Astrocyte of the cerebellum (primary cell): ENCODE results near the gene FTCD.

Experiments
- DNase-seq: peaks from one replicate; pipeline ENCODE4 v3.0.0-alpha.2; 2011; ENCODE audit warnings: low read depth
- H3K4me3 ChIP-seq: 2 replicates; pipeline ENCODE4 v1.5.1; 2011; ENCODE audit warnings: mild to moderate bottlenecking, low read depth, low read length, moderate library complexity
- CTCF ChIP-seq: IDR thresholded peaks from 2 replicates; pipeline ENCODE4 v1.5.1; 2012; ENCODE audit warnings: low read length, low read depth, moderate library complexity, mild to moderate bottlenecking; ENCODE audit errors: missing control alignments
- in situ Hi-C: cut with HindIII; loops from 2 replicates; pipeline ENCODE4 v1.10.0; 2017; ENCODE audit warnings: low sequenced_read_pairs

FTCD gene

GRCh38 chr21:46128106-46128932 lies 27.1 kb downstream of the FTCD start:
- in situ Hi-C loops, result no loop called here
- no peak for TF ChIP-seq CTCF
- DNase-seq, result no peak
- no peak overlapping the region for H3K4me3 ChIP-seq

GRCh38 chr21:46127239-46128105 lies 27.9 kb downstream of the FTCD start:
- no peak overlapping the region for H3K4me3 ChIP-seq
- no peak for DNase-seq
- no peak for TF ChIP-seq CTCF
- in situ Hi-C loops, result no loop called here

- DNase-seq, result no peak
- in situ Hi-C loops, result no loop called here
These were observed 28.8 kb downstream of the FTCD start for GRCh38 chr21:46126309-46127238.

GRCh38 chr21:46125846-46126301 lies 29.5 kb downstream of the FTCD start:
- no peak overlapping the region for H3K4me3 ChIP-seq
- in situ Hi-C loops, result no loop called here
- TF ChIP-seq CTCF, result no peak
- DNase-seq, result no peak

More at GRCh38 chr21:46126309-46127238, 28.8 kb downstream of the FTCD start:
- no peak overlapping the region for H3K4me3 ChIP-seq
- no peak for TF ChIP-seq CTCF

GRCh38 chr21:46124926-46125845 lies 30.2 kb downstream of the FTCD start:
- TF ChIP-seq CTCF, result no peak
- H3K4me3 ChIP-seq, result no peak overlapping the region
- in situ Hi-C loops, result no loop called here
- DNase-seq, result no peak
